ENCODE data around the gene SLC6A8. TPM values are rescaled to one million over a fixed set of nuclear protein-coding genes. Genes with fewer than 3 reads are reported as not detected.

Gene SLC6A8
- total and polyA plus RNA-seq, 2 of the 4 experiments (the other 2 are of a cell fraction): 7.2 to 25.5 TPM

DNA sequence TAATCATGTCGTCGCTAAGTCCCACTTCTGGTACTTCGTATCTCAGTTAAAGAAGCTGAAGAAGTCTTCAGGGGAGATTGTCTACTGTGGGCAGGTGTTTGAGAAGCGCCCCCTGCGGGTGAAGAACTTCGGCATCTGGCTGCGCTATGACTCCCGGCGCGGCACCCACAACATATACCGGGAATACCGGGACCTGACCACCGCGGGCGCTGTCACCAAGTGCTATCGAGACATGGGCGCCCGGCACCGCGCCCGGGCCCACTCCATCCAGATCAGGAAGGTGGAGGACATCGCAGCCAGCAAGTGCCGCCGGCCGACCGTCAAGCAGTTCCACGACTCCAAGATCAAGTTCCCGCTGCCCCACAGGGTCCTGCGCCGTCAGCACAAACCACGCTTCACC, 25.5 kb upstream of the SLC6A8 start:
- H3K27ac ChIP-seq (ENCODE audit: insufficient read depth, low read length): no peak overlapping the region
- BruUV-seq (replicated peaks): no TSS peak
- no peak overlapping the region for H4K5ac ChIP-seq (ENCODE audit: low read depth, low read length)
- no peaks in the 10 kb centered on the region for H4K20me1 ChIP-seq (ENCODE audit: insufficient read depth, low read length)
- no peak overlapping the region for H2BK15ac ChIP-seq (ENCODE audit: low read depth, low read length)
- TF ChIP-seq SMC3 (IDR thresholded peaks at IDR 0.05; ENCODE audit: low read depth, low read length): peak; percentile 50; the same call in 1 of the 2 replicates
- TF ChIP-seq CTCF (conservative IDR thresholded peaks at IDR 0.05; ENCODE audit: low read depth, low read length): peak; percentile 35
- TF ChIP-seq RAD21 (IDR thresholded peaks at IDR 0.05; ENCODE audit: low read length): peak; percentile 18; the same call in 1 of the 2 replicates
- no peak for TF ChIP-seq FOS (IDR thresholded peaks at IDR 0.05; ENCODE audit: low read depth, low read length)
- peaks cover 2% of the 10 kb centered on the region for H3K9me3 ChIP-seq (ENCODE audit: control insufficient read depth, insufficient read depth, low read length)
- no peak overlapping the region for H3K4me2 ChIP-seq (ENCODE audit: low read depth, low read length)
- H3K18ac ChIP-seq (ENCODE audit: low read depth, low read length): no peak overlapping the region
- H3K9ac ChIP-seq (ENCODE audit: low read depth, low read length): no peak overlapping the region
- H3K4me1 ChIP-seq (ENCODE audit: control insufficient read depth, insufficient read depth, low read length): no peaks in the 10 kb centered on the region
- no peak overlapping the region for H3K23ac ChIP-seq (ENCODE audit: low read depth, low read length)
- CTCF ChIA-PET: interaction anchor here (0.6 to 1.0 kb wide), 2 partner anchors 58 to 108 kb away, joined by 4 to 8 read pairs; no protein-coding TSS in a partner anchor
- H2BK120ac ChIP-seq (ENCODE audit: low read depth, low read length): no peak overlapping the region
- 28% methylated on average over 11 of the region's 31 CpGs; no CpG with 5 or more reads in 1 of the 2 experiments for WGBS, 2 experiments (ENCODE audit: extremely low coverage in 2 of 2, insufficient read length in 1 of 2)
- peaks cover 16% of the 10 kb centered on the region for H3K27me3 ChIP-seq (ENCODE audit: control insufficient read depth, insufficient read depth, low read length)
- no peaks in the 10 kb centered on the region for H3K36me3 ChIP-seq (ENCODE audit: control insufficient read depth, insufficient read depth, low read length)
- H2BK20ac ChIP-seq (ENCODE audit: low read depth, low read length): no peak overlapping the region
- no peaks in the 10 kb centered on the region for H3K9me1 ChIP-seq (ENCODE audit: insufficient read depth, low read length)
- no peak overlapping the region for H3K56ac ChIP-seq (ENCODE audit: extremely low read depth, insufficient read depth, low read length)
- no peaks in the 10 kb centered on the region for H3K79me1 ChIP-seq (ENCODE audit: low read depth in 1 of 2, low read length in 2 of 2)
- dilution Hi-C loops (cut with HindIII; ENCODE audit: low sequenced_read_pairs, unreplicated experiment): no loop called here
- intact Hi-C loops (cut with micrococcal nuclease): no loop called here
- H3K14ac ChIP-seq (replicated peaks; ENCODE audit: low read depth, low read length): no peak overlapping the region
- peak overlapping the region; percentile 63 for H2AFZ ChIP-seq (replicated peaks; ENCODE audit: low read length, poor library complexity)
- DNase-seq (peak; percentile 15), ATAC-seq (ENCODE audit: low read depth) (no peak)
- no peak overlapping the region for H2BK5ac ChIP-seq (ENCODE audit: low read depth, low read length, poor library complexity, severe bottlenecking)
- H3K4me3 ChIP-seq (ENCODE audit: insufficient read depth, low read depth, low read length): no peak overlapping the region
- no peak overlapping the region for H3K4ac ChIP-seq (ENCODE audit: low read depth, low read length)
- H2AK5ac ChIP-seq (ENCODE audit: low read depth, low read length): no peak overlapping the region
- no peak overlapping the region for H4K8ac ChIP-seq (ENCODE audit: low read depth in 2 of 2, low read length in 2 of 2)
- H2AK9ac ChIP-seq (replicated peaks; ENCODE audit: low read depth, low read length, poor library complexity): no peak overlapping the region
- H4K91ac ChIP-seq (ENCODE audit: insufficient read depth, low read depth, low read length): no peak overlapping the region
- in situ Hi-C loops (cut with MboI; ENCODE audit: low sequenced_read_pairs): loop anchor here (25.0 kb wide), 1 partner anchor 700 kb away; no protein-coding TSS in a partner anchor
- POLR2A ChIA-PET (ENCODE audit: unreplicated experiment): no interaction called here
